Liver (tissue), 9 donors: ENCODE measurements around the gene RESP18. TPM values are rescaled to one million over a fixed set of nuclear protein-coding genes. Genes with fewer than 3 reads are reported as not detected.

Experiments used
- DNase-seq: peaks from one replicate; pipeline ENCODE4 v3.0.0-alpha.2; 2017; ENCODE audit warnings: low spot score
- H3K27ac ChIP-seq, 2 donors: one replicate each; pipeline ENCODE4 v1.7.0; 2013; ENCODE audit warnings: inconsistent platforms in 2 of 2, low read length in 2 of 2, control low read depth in 1 of 2, low read depth in 1 of 2, mild to moderate bottlenecking in 1 of 2
- H3K27me3 ChIP-seq, 4 donors: one replicate each; pipeline versions ENCODE4 v1.6.1 to v1.7.0; 2013; ENCODE audit warnings: low read length in 3 of 4, inconsistent platforms in 1 of 4, mild to moderate bottlenecking in 1 of 4, moderate library complexity in 1 of 4; ENCODE audit not compliant: control insufficient read depth in 4 of 4, insufficient read depth in 4 of 4
- H3K36me3 ChIP-seq, 4 donors: one replicate each; pipeline versions ENCODE4 v1.6.1 to v1.7.0; 2013; ENCODE audit warnings: low read length in 3 of 4, mild to moderate bottlenecking in 3 of 4, low read depth in 1 of 4, moderate library complexity in 1 of 4; ENCODE audit not compliant: control insufficient read depth in 4 of 4, insufficient read depth in 3 of 4
- H3K4me1 ChIP-seq, 4 donors: one replicate each; pipeline versions ENCODE4 v1.6.1 to v1.7.0; 2013; ENCODE audit warnings: low read length in 3 of 4, mild to moderate bottlenecking in 3 of 4, moderate library complexity in 1 of 4; ENCODE audit not compliant: control insufficient read depth in 4 of 4, insufficient read depth in 4 of 4
- H3K4me3 ChIP-seq, 3 donors: one replicate each; pipeline versions ENCODE4 v1.6.1 to v1.7.0; 2013; ENCODE audit warnings: low read length in 3 of 3, control low read depth in 1 of 3, low read depth in 1 of 3, mild to moderate bottlenecking in 1 of 3
- H3K9ac ChIP-seq, 2 donors: one replicate each; pipeline ENCODE4 v1.7.0; 2013; ENCODE audit warnings: low read length in 2 of 2, mild to moderate bottlenecking in 2 of 2, moderate library complexity in 2 of 2, control low read depth in 1 of 2, low read depth in 1 of 2
- H3K9me3 ChIP-seq, 4 donors: one replicate each; pipeline versions ENCODE4 v1.6.1 to v1.7.0; 2013; ENCODE audit warnings: low read length in 3 of 4; ENCODE audit not compliant: control insufficient read depth in 4 of 4
- EGR1 ChIP-seq, 2 donors: IDR thresholded peaks; 2 replicates each; pipeline ENCODE4 v1.6.1; 2016 to 2018; ENCODE audit warnings: antibody characterized with exemption in 2 of 2, low read depth in 2 of 2
- FOXA1 ChIP-seq: IDR thresholded peaks from 2 replicates; pipeline ENCODE4 v1.6.1; 2016; ENCODE audit warnings: antibody characterized with exemption
- FOXA2 ChIP-seq: IDR thresholded peaks from 2 replicates; pipeline ENCODE4 v1.6.1; 2016; ENCODE audit warnings: antibody characterized with exemption
- GABPA ChIP-seq, 2 donors: IDR thresholded peaks in 1 of 2; conservative IDR thresholded peaks in 1 of 2; 2 replicates each; pipeline ENCODE4 v1.6.1; 2016; ENCODE audit warnings: antibody characterized with exemption in 2 of 2, mild to moderate bottlenecking in 1 of 2, moderate library complexity in 1 of 2
- HNF4A ChIP-seq, 2 donors: conservative IDR thresholded peaks; 2 replicates each; pipeline ENCODE4 v1.6.1; 2016; ENCODE audit warnings: antibody characterized with exemption in 2 of 2, mild to moderate bottlenecking in 2 of 2
- HNF4G ChIP-seq: IDR thresholded peaks from 2 replicates; pipeline ENCODE4 v1.6.1; 2016; ENCODE audit warnings: antibody characterized with exemption
- JUND ChIP-seq, 2 donors: IDR thresholded peaks; 2 replicates each; pipeline ENCODE4 v1.6.1; 2016; ENCODE audit warnings: antibody characterized with exemption in 2 of 2
- NR2F2 ChIP-seq: IDR thresholded peaks from 2 replicates; pipeline ENCODE4 v1.6.1; 2016; ENCODE audit warnings: antibody characterized with exemption
- RAD21 ChIP-seq, 2 donors: IDR thresholded peaks; 2 replicates each; pipeline ENCODE4 v1.6.1; 2016; ENCODE audit warnings: antibody characterized with exemption in 2 of 2, mild to moderate bottlenecking in 2 of 2
- REST ChIP-seq: IDR thresholded peaks from 2 replicates; pipeline ENCODE4 v1.6.1; 2016; ENCODE audit warnings: antibody characterized with exemption, mild to moderate bottlenecking
- RXRA ChIP-seq, 2 donors: IDR thresholded peaks; 2 replicates each; pipeline ENCODE4 v1.6.1; 2017 to 2018; ENCODE audit warnings: antibody characterized with exemption in 2 of 2, mild to moderate bottlenecking in 1 of 2
- SP1 ChIP-seq: IDR thresholded peaks from 2 replicates; pipeline ENCODE4 v1.6.1; 2018; ENCODE audit warnings: antibody characterized with exemption, mild to moderate bottlenecking
- TAF1 ChIP-seq: conservative IDR thresholded peaks from 2 replicates; pipeline ENCODE4 v1.6.1; 2016; ENCODE audit warnings: antibody characterized with exemption, mild to moderate bottlenecking
- YY1 ChIP-seq: IDR thresholded peaks from 2 replicates; pipeline ENCODE4 v1.6.1; 2016; ENCODE audit warnings: antibody characterized with exemption, mild to moderate bottlenecking
- ZBTB33 ChIP-seq: IDR thresholded peaks from 2 replicates; pipeline ENCODE4 v1.6.1; 2016; ENCODE audit warnings: antibody characterized with exemption
- WGBS: extraction: QIAGEN DNeasy Blood & Tissue Kit; methylation state at CpG from one replicate; pipeline ENCODE4 v1.1.7; 2013; 5-methylcytosine and 5-hydroxymethylcytosine counted together
- polyA plus RNA-seq, 2 donors: library from polyadenylated mRNA; stranded (reverse) in 1 of 2; unstranded in 1 of 2; fragments of 200-250 nt in 1 of 2; fragments of >200 nt in 1 of 2; fragmentation: Nextera tagmentation in 1 of 2; extraction: Ambion mirVana in 1 of 2; gene quantifications; one replicate each; pipeline versions ENCODE4 v1.2.1 to v1.2.3, GENCODE V29; 2013 to 2015
- total RNA-seq, 2 donors: library from RNA; depleted of rRNA; stranded (reverse); fragments of >200 nt; gene quantifications; one replicate each; pipeline ENCODE4 v1.2.3, GENCODE V29; 2014
- TF ChIP-seq, protein P1 (sequence below): IDR thresholded peaks from 2 replicates; pipeline ENCODE4 v1.6.1; 2016; ENCODE audit warnings: antibody characterized with exemption
- TF ChIP-seq, protein P2 (sequence below): IDR thresholded peaks from 2 replicates; pipeline ENCODE4 v1.6.1; 2016; ENCODE audit warnings: antibody characterized with exemption
- TF ChIP-seq, protein P3 (sequence below): fragments of 150-350 bp; IDR thresholded peaks from 2 replicates; pipeline ENCODE4 v1.5.1; 2017; ENCODE audit warnings: improper control_type of control experiment, low read depth, low read length; ENCODE audit not compliant: missing input control
- donor health status: healthy.
- donor health status: healthy.
- donor health status: healthy.
- donor health status: healthy.
- donor health status: healthy.

Gene RESP18
- not detected for total RNA-seq
- polyA plus RNA-seq = not detected

- H3K27ac ChIP-seq = no peak within 1 kb of the TSS
- H3K4me3 ChIP-seq = no peak within 1 kb of the TSS
- no peaks in the 10 kb centered on the region for H3K36me3 ChIP-seq
- TF ChIP-seq FOXA2 (no peak), SP1 (no peak), HNF4G (no peak), RAD21 (IDR thresholded peaks at IDR 0.05) (no peak)
- H3K4me1 ChIP-seq = no peaks in the 10 kb centered on the region
- no peak within 1 kb of the TSS for H3K9ac ChIP-seq
- WGBS = 12% methylated on average over 24 of the region's 24 CpGs
- peaks cover 2 to 12% (median 6%) of the 10 kb centered on the region in 4 donors for H3K27me3 ChIP-seq
- peaks cover 0 to 11% (median 2%) of the 10 kb centered on the region in 4 donors for H3K9me3 ChIP-seq
- DNase-seq = peak; percentile 9
Measured at GRCh38 chr2:219332542-219332941, at the start of gene RESP18. RESP18 (minus strand) TSS chr2:219332744.

DNA sequence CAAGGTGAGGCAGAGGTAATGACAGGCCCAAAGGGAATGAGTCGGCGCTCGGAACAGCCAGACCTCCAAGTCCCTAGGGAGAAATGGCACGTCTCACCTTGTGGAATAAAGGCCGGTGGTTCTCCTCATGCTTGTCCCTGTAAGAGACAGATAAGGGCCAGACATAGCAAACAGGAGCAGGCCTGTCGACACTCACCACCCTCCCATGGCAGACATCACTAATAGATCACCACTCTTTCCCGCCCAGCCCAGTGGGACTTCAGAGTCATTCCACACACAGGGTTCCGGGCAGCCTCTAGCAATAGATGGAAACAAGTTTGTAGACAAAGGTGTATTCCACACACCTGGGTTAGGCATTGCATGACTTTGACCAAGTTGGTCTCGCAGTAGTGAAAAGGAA, 48.9 kb upstream of the RESP18 start:
- Histone ChIP-seq H3K4me1 (peaks cover 0 to 3% (median 2%) of the 10 kb centered on the region in 4 donors), H3K27ac (no peak overlapping the region), H3K9ac (no peak overlapping the region), H3K4me3 (no peak overlapping the region), H3K9me3 (no peaks in the 10 kb centered on the region), H3K36me3 (peaks cover 11 to 65% (median 48%) of the 10 kb centered on the region in 4 donors), H3K27me3 (no peaks in the 10 kb centered on the region)
- DNase-seq = no peak
- 93% methylated on average over 9 of the region's 9 CpGs for WGBS
- TF ChIP-seq RAD21 (IDR thresholded peaks at IDR 0.05) (no peak), FOXA1 (no peak), TAF1 (no peak), HNF4A (conservative IDR thresholded peaks at IDR 0.05) (no peak), GABPA (IDR thresholded peaks at IDR 0.05 in 1 of 2, conservative IDR thresholded peaks at IDR 0.05 in 1 of 2) (no peak), FOXA2 (no peak), RXRA (IDR thresholded peaks at IDR 0.05) (no peak), JUND (IDR thresholded peaks at IDR 0.05) (no peak), HNF4G (no peak), YY1 (no peak), EGR1 (IDR thresholded peaks at IDR 0.05; ENCODE audit: low read depth in 2 of 2) (no peak)

GRCh38 chr2:219380926-219381325, 48.4 kb upstream of the RESP18 start:
- no peak for DNase-seq
- H3K36me3 ChIP-seq = peaks cover 8 to 62% (median 45%) of the 10 kb centered on the region in 4 donors
- H3K27me3 ChIP-seq = no peaks in the 10 kb centered on the region
- H3K27ac ChIP-seq = no peak overlapping the region
- no peaks in the 10 kb centered on the region for H3K4me1 ChIP-seq
- no peak for TF ChIP-seq TAF1
- TF ChIP-seq NR2F2 = no peak
- TF ChIP-seq JUND (IDR thresholded peaks at IDR 0.05) = no peak
- TF ChIP-seq RAD21 (IDR thresholded peaks at IDR 0.05) = no peak
- no peak for TF ChIP-seq YY1
- TF ChIP-seq GABPA (IDR thresholded peaks at IDR 0.05 in 1 of 2, conservative IDR thresholded peaks at IDR 0.05 in 1 of 2) = no peak
- TF ChIP-seq, protein P1, sequence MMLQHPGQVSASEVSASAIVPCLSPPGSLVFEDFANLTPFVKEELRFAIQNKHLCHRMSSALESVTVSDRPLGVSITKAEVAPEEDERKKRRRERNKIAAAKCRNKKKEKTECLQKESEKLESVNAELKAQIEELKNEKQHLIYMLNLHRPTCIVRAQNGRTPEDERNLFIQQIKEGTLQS = no peak
- TF ChIP-seq, protein P2, sequence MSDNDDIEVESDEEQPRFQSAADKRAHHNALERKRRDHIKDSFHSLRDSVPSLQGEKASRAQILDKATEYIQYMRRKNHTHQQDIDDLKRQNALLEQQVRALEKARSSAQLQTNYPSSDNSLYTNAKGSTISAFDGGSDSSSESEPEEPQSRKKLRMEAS = no peak
- TF ChIP-seq, protein P3, sequence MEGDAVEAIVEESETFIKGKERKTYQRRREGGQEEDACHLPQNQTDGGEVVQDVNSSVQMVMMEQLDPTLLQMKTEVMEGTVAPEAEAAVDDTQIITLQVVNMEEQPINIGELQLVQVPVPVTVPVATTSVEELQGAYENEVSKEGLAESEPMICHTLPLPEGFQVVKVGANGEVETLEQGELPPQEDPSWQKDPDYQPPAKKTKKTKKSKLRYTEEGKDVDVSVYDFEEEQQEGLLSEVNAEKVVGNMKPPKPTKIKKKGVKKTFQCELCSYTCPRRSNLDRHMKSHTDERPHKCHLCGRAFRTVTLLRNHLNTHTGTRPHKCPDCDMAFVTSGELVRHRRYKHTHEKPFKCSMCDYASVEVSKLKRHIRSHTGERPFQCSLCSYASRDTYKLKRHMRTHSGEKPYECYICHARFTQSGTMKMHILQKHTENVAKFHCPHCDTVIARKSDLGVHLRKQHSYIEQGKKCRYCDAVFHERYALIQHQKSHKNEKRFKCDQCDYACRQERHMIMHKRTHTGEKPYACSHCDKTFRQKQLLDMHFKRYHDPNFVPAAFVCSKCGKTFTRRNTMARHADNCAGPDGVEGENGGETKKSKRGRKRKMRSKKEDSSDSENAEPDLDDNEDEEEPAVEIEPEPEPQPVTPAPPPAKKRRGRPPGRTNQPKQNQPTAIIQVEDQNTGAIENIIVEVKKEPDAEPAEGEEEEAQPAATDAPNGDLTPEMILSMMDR = no peak
- no peak for TF ChIP-seq REST
- TF ChIP-seq ZBTB33 = no peak
- TF ChIP-seq RXRA (IDR thresholded peaks at IDR 0.05) = no peak
- no peak for TF ChIP-seq EGR1 (IDR thresholded peaks at IDR 0.05; ENCODE audit: low read depth in 2 of 2)
- TF ChIP-seq FOXA1 = no peak
- no peak for TF ChIP-seq FOXA2
- no peak for TF ChIP-seq HNF4G
- no peak for TF ChIP-seq HNF4A (conservative IDR thresholded peaks at IDR 0.05)
- no peak overlapping the region for H3K9ac ChIP-seq
- no peaks in the 10 kb centered on the region for H3K9me3 ChIP-seq
- H3K4me3 ChIP-seq = no peak overlapping the region
